H1 (cell line): Measurements from ENCODE around the gene MSH5. TPM values are rescaled to one million over a fixed set of nuclear protein-coding genes. Genes with fewer than 3 reads are reported as not detected.
A peak's percentile ranks its signal among the peaks of the same experiment; 100 is the strongest.

Experiments
- CHD2 ChIP-seq: IDR thresholded peaks from 2 replicates; pipeline ENCODE4 v1.6.1; 2012; ENCODE audit warnings: low read length, improper control_type of control experiment
- CHD7 ChIP-seq: fragments of 300-600 bp; sonication (generic); IDR thresholded peaks from 2 replicates; pipeline ENCODE4 v1.7.1; 2012; ENCODE audit warnings: low read length, moderate library complexity, mild to moderate bottlenecking, inconsistent platforms; ENCODE audit not compliant: insufficient replicate concordance
- E2F6 ChIP-seq: IDR thresholded peaks from 2 replicates; pipeline ENCODE4 v1.6.1; 2012; ENCODE audit warnings: inconsistent platforms
- JUN ChIP-seq: IDR thresholded peaks from 2 replicates; pipeline ENCODE4 v1.6.1; 2011; ENCODE audit warnings: low read depth, mild to moderate bottlenecking, improper control_type of control experiment, low read length
- POLR2AphosphoS5 ChIP-seq: IDR thresholded peaks from 2 replicates; pipeline ENCODE4 v1.6.1; 2011; ENCODE audit warnings: low read depth, low read length
- TCF12 ChIP-seq: IDR thresholded peaks from 2 replicates; pipeline ENCODE4 v1.6.1; 2011; ENCODE audit warnings: low read depth, mild to moderate bottlenecking, low read length
- TEAD4 ChIP-seq: IDR thresholded peaks from 2 replicates; pipeline ENCODE4 v1.6.1; 2012; ENCODE audit warnings: low read depth, low read length, inconsistent platforms, mixed read lengths
- polyA plus RNA-seq, 7 experiments: library from polyadenylated mRNA; depleted of rRNA in 3 of 7; stranded (reverse) in 5 of 7; unstranded in 2 of 7; fragments of >200 nt in 5 of 7; fragments of 200-250 nt in 2 of 7; gene quantifications; 1 replicate in 5 of 7; 2 replicates in 1 of 7; 4 replicates in 1 of 7; pipeline versions ENCODE4 v1.2.1 to v1.2.3, GENCODE V29; 2011 to 2013; ENCODE audit warnings: missing spikeins in 2 of 7, mixed read lengths in 2 of 7
- total RNA-seq: library from RNA; stranded (reverse); fragmentation: NEBNext Ultra II Directional; extraction: Animal tissue kit (Norgen Biotek cat#: 25700); gene quantifications from 2 replicates; pipeline ENCODE4 v1.2.1, GENCODE V29; 2021
- TF ChIP-seq, protein P1 (sequence below): IDR thresholded peaks from 2 replicates; pipeline ENCODE4 v1.6.1; 2011; ENCODE audit warnings: low read depth, mild to moderate bottlenecking, low read length; ENCODE audit not compliant: insufficient read depth

The MSH5 gene
- total and polyA plus RNA-seq, 2 of the 8 experiments (the other 6 are each of a cell fraction or from before 2014, with no cell fraction given) = 25.3 to 26.5 TPM

DNA sequence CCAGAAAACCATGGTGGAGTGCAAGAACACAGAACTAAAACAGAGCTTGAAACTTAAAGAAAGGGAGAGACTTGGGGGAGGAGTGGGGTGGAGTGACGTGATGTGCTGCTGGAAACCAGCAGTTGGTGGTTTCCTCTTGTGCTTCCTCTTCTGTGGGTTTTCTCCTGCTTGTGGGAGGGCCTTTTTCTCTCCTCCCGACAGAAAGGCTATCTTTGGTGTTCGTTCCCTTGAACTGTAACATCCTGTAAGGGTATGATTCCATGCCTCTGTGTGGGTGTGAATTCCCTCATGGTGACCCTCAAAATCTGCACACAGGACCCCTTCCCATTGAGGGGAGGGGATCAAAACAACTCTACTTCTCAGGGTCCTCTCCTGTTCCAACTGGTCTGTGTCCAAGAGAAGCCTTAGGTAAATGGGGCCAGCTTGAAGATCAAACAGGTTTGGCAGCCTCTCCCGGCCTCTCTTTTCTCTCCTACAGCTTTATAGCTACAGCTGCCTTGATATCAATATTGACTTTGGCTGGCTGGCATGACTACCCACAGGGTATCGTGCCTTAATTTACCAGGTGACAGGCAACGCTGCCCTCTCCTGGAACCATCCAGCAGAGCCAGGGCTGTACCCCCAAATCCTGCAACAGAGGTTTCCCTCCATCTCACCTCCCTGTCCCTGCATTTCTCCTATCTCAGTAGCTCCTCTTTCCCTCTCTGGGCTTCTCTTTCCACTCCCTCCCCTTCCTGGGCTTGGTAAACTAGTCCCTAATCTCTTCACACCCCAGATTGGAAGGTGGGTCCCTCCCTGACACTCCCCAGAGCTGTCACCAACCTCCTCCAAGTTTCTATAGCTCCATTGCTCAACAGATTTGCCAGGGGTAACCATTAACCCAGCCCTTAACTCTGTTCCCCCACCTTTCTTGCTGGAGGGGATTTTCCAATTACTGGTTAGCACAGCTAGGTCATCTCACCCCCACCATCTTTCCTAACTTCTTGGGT lies 1.5 kb upstream of the MSH5 start (continued):
- TF ChIP-seq, protein P1, sequence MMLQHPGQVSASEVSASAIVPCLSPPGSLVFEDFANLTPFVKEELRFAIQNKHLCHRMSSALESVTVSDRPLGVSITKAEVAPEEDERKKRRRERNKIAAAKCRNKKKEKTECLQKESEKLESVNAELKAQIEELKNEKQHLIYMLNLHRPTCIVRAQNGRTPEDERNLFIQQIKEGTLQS = no peak
- TF ChIP-seq CHD7 = no peak
- TF ChIP-seq TEAD4 = no peak
- TF ChIP-seq JUN = no peak
- TF ChIP-seq POLR2AphosphoS5 = no peak
- no peak for TF ChIP-seq CHD2
- TF ChIP-seq TCF12 = no peak
- TF ChIP-seq E2F6 = 0 out of 2 replicates have a peak, but pooled peaks have one; percentile 8
